ENCODE results near the gene MOV10. TPM values are rescaled to one million over a fixed set of nuclear protein-coding genes. Genes with fewer than 3 reads are reported as not detected.

The MOV10 gene
- total and polyA plus RNA-seq, 2 of the 8 experiments (the other 6 are each of a cell fraction or from before 2014, with no cell fraction given): 57.3 to 109 TPM

- TF ChIP-seq TEAD4 (IDR thresholded peaks at IDR 0.05; ENCODE audit: low read depth, low read length) (no peak), GABPA (IDR thresholded peaks at IDR 0.05; ENCODE audit: borderline replicate concordance, insufficient read depth, low read length) (no peak), PHF8 (conservative IDR thresholded peaks at IDR 0.05; ENCODE audit: low read depth, low read length) (peak; percentile 58), SIN3A (conservative IDR thresholded peaks at IDR 0.05 in 1 of 2, IDR thresholded peaks at IDR 0.05 in 1 of 2; ENCODE audit: low read depth in 1 of 2, low read length in 2 of 2) (peak in 1 of 2 experiments; percentile 32; a peak in 2 of 4 replicates), TBP (IDR thresholded peaks at IDR 0.05; ENCODE audit: low read depth, low read length) (peak; percentile 83), SIX5 (IDR thresholded peaks at IDR 0.05; ENCODE audit: low read depth, low read length) (no peak), RBBP5 (IDR thresholded peaks at IDR 0.05; ENCODE audit: borderline replicate concordance, low read depth, low read length) (peak; percentile 88), BCL11A (IDR thresholded peaks at IDR 0.05; ENCODE audit: low read depth in 2 of 2, low read length in 2 of 2) (no peak), CBX5 (IDR thresholded peaks at IDR 0.05; ENCODE audit: low read depth, low read length) (no peak), ASH2L (IDR thresholded peaks at IDR 0.05; ENCODE audit: low read length) (peak; percentile 94), TAF1 (IDR thresholded peaks at IDR 0.05; ENCODE audit: low read depth, low read length) (peak; percentile 75), EP300 (IDR thresholded peaks at IDR 0.05; ENCODE audit: borderline replicate concordance in 1 of 2, low read depth in 2 of 2, low read length in 2 of 2) (peak in 1 of 2 experiments; percentile 36; a peak in 1 of 3 replicates), BACH1 (IDR thresholded peaks at IDR 0.05; ENCODE audit: low read length) (0 out of 2 replicates have a peak, but pooled peaks have one; percentile 22), RAD21 (IDR thresholded peaks at IDR 0.05 in 1 of 2, conservative IDR thresholded peaks at IDR 0.05 in 1 of 2; ENCODE audit: low read depth in 2 of 2, low read length in 2 of 2) (peak in 1 of 2 experiments; percentile 14; a peak in 1 of 4 replicates), SP2 (IDR thresholded peaks at IDR 0.05; ENCODE audit: low read length) (no peak), SIRT6 (IDR thresholded peaks at IDR 0.05; ENCODE audit: low read length) (peak; percentile 9), TAF7 (optimal IDR thresholded peaks at IDR 0.05; ENCODE audit: borderline replicate concordance, low read depth, low read length) (peak; percentile 66)
- TF ChIP-seq, protein P1, sequence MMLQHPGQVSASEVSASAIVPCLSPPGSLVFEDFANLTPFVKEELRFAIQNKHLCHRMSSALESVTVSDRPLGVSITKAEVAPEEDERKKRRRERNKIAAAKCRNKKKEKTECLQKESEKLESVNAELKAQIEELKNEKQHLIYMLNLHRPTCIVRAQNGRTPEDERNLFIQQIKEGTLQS (IDR thresholded peaks at IDR 0.05; ENCODE audit: insufficient read depth, low read depth, low read length): no peak
Observed at GRCh38 chr1:112674440-112674985, at the start of gene MOV10 (continued).
